NK-92 treated with Interleukin-12 subunit alpha and Interleukin-12 subunit beta, amount 100 ng/mL, for 24 hours (cell line): ENCODE results near the gene GYG1.
A peak's percentile ranks its signal among the peaks of the same experiment; 100 is the strongest.

Experiments used
- DNase-seq: peaks from one replicate; lab custom pipeline; 2025; lab: John Stamatoyannopoulos, UW

GYG1 gene

GRCh38 chr3:148991219-148992026 lies at the start of gene GYG1:
Gene GYG1, plus strand, starts transcription at chr3:148991540. Its CDS starts 101 bp downstream, at chr3:148991641.
- DNase-seq: peak; percentile 86

- DNase-seq: peak; percentile 14
Observed at GRCh38 chr3:148943506-148944205, 47.7 kb upstream of the GYG1 start.

- no peak for DNase-seq
Observed at GRCh38 chr3:148945116-148945515, 46.2 kb upstream of the GYG1 start.

- DNase-seq: no peak
Observed at GRCh38 chr3:148948913-148949657, 42.3 kb upstream of the GYG1 start.

- DNase-seq: no peak
Observed at GRCh38 chr3:148950806-148951205, 40.5 kb upstream of the GYG1 start.

- DNase-seq: no peak
Observed at GRCh38 chr3:148951599-148952361, 39.6 kb upstream of the GYG1 start.

- DNase-seq: no peak
Observed at GRCh38 chr3:148953094-148953493, 38.2 kb upstream of the GYG1 start.

GRCh38 chr3:148954981-148955380 lies 36.4 kb upstream of the GYG1 start:
- DNase-seq: no peak

GRCh38 chr3:148955544-148956346 lies 35.6 kb upstream of the GYG1 start:
- DNase-seq: no peak

GRCh38 chr3:148957586-148957985 lies 33.8 kb upstream of the GYG1 start:
- peak; percentile 25 for DNase-seq

GRCh38 chr3:148958696-148959095 lies 32.6 kb upstream of the GYG1 start:
- DNase-seq: no peak

GRCh38 chr3:148962513-148962912 lies 28.8 kb upstream of the GYG1 start:
- DNase-seq: no peak

- no peak for DNase-seq
Observed at GRCh38 chr3:148964809-148965208, 26.5 kb upstream of the GYG1 start.

GRCh38 chr3:148968321-148968720 lies 23.0 kb upstream of the GYG1 start:
- DNase-seq: no peak

- DNase-seq: no peak
Observed at GRCh38 chr3:148970271-148970670, 21.1 kb upstream of the GYG1 start.

- DNase-seq: no peak
Observed at GRCh38 chr3:148971401-148972163, 19.8 kb upstream of the GYG1 start.

GRCh38 chr3:148974726-148975125 lies 16.6 kb upstream of the GYG1 start:
- DNase-seq: no peak

GRCh38 chr3:148975248-148975647 lies 16.1 kb upstream of the GYG1 start:
- DNase-seq: no peak

GRCh38 chr3:148975696-148976095 lies 15.6 kb upstream of the GYG1 start:
- no peak for DNase-seq

- DNase-seq: no peak
Observed at GRCh38 chr3:148981273-148981672, 10.1 kb upstream of the GYG1 start.
